Liver (tissue), 3 donors: Measurements from ENCODE around the gene NEK11.

Experiments used
- HNF4A ChIP-seq, 2 donors: conservative IDR thresholded peaks; 2 replicates each; pipeline ENCODE4 v1.6.1; 2016; ENCODE audit warnings: antibody characterized with exemption in 2 of 2, mild to moderate bottlenecking in 2 of 2
- JUND ChIP-seq, 2 donors: IDR thresholded peaks; 2 replicates each; pipeline ENCODE4 v1.6.1; 2016; ENCODE audit warnings: antibody characterized with exemption in 2 of 2
- MAX ChIP-seq: IDR thresholded peaks from 2 replicates; pipeline ENCODE4 v1.6.1; 2016; ENCODE audit warnings: antibody characterized with exemption
- NR2F2 ChIP-seq: IDR thresholded peaks from 2 replicates; pipeline ENCODE4 v1.6.1; 2016; ENCODE audit warnings: antibody characterized with exemption
- RAD21 ChIP-seq, 2 donors: IDR thresholded peaks; 2 replicates each; pipeline ENCODE4 v1.6.1; 2016; ENCODE audit warnings: antibody characterized with exemption in 2 of 2, mild to moderate bottlenecking in 2 of 2
- REST ChIP-seq: IDR thresholded peaks from 2 replicates; pipeline ENCODE4 v1.6.1; 2016; ENCODE audit warnings: antibody characterized with exemption, mild to moderate bottlenecking
- SP1 ChIP-seq: IDR thresholded peaks from 2 replicates; pipeline ENCODE4 v1.6.1; 2018; ENCODE audit warnings: antibody characterized with exemption, mild to moderate bottlenecking
- TAF1 ChIP-seq: conservative IDR thresholded peaks from 2 replicates; pipeline ENCODE4 v1.6.1; 2016; ENCODE audit warnings: antibody characterized with exemption, mild to moderate bottlenecking
- YY1 ChIP-seq: IDR thresholded peaks from 2 replicates; pipeline ENCODE4 v1.6.1; 2016; ENCODE audit warnings: antibody characterized with exemption, mild to moderate bottlenecking
- TF ChIP-seq, protein P1 (sequence below): fragments of 150-350 bp; IDR thresholded peaks from 2 replicates; pipeline ENCODE4 v1.5.1; 2017; ENCODE audit warnings: improper control_type of control experiment, low read depth, low read length; ENCODE audit not compliant: missing input control
- TF ChIP-seq, protein P2 (sequence below): IDR thresholded peaks from 2 replicates; pipeline ENCODE4 v1.6.1; 2016; ENCODE audit warnings: antibody characterized with exemption
- donor health status: healthy.
- donor health status: healthy.

DNA sequence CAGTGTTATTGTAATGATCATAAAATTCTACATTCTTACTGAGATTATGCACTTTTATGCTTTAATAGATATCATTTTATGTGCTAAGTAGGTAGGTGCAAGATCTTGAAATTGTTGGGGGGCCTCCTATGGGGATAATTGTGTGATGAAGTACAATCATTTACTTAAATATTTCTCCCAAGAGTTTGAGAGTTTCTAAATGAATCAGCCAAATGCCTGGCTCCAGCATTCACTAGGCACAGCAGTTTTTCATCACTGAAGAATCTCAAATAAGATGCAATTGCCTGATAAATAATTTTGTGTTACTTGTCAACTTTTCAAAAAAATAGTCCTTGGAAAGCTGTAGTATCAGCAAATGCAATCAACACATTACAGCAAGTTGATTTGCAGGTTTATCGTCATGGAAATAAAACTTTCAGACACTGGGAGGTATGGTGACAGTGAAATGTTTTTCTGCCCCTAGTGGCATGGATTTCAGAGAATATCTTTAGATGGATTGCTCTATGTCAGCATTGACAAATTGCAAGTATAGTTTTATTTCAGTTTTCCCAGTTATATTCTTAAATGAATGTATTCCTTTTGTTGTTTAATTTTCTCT lies 167.1 kb downstream of the NEK11 start:
- no peak for TF ChIP-seq TAF1
- TF ChIP-seq, protein P1, sequence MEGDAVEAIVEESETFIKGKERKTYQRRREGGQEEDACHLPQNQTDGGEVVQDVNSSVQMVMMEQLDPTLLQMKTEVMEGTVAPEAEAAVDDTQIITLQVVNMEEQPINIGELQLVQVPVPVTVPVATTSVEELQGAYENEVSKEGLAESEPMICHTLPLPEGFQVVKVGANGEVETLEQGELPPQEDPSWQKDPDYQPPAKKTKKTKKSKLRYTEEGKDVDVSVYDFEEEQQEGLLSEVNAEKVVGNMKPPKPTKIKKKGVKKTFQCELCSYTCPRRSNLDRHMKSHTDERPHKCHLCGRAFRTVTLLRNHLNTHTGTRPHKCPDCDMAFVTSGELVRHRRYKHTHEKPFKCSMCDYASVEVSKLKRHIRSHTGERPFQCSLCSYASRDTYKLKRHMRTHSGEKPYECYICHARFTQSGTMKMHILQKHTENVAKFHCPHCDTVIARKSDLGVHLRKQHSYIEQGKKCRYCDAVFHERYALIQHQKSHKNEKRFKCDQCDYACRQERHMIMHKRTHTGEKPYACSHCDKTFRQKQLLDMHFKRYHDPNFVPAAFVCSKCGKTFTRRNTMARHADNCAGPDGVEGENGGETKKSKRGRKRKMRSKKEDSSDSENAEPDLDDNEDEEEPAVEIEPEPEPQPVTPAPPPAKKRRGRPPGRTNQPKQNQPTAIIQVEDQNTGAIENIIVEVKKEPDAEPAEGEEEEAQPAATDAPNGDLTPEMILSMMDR: no peak
- no peak for TF ChIP-seq JUND (IDR thresholded peaks at IDR 0.05)
- no peak for TF ChIP-seq RAD21 (IDR thresholded peaks at IDR 0.05)
- TF ChIP-seq SP1: no peak
- no peak for TF ChIP-seq HNF4A (conservative IDR thresholded peaks at IDR 0.05)
- TF ChIP-seq REST: no peak
- no peak for TF ChIP-seq YY1
- no peak for TF ChIP-seq MAX
- TF ChIP-seq, protein P2, sequence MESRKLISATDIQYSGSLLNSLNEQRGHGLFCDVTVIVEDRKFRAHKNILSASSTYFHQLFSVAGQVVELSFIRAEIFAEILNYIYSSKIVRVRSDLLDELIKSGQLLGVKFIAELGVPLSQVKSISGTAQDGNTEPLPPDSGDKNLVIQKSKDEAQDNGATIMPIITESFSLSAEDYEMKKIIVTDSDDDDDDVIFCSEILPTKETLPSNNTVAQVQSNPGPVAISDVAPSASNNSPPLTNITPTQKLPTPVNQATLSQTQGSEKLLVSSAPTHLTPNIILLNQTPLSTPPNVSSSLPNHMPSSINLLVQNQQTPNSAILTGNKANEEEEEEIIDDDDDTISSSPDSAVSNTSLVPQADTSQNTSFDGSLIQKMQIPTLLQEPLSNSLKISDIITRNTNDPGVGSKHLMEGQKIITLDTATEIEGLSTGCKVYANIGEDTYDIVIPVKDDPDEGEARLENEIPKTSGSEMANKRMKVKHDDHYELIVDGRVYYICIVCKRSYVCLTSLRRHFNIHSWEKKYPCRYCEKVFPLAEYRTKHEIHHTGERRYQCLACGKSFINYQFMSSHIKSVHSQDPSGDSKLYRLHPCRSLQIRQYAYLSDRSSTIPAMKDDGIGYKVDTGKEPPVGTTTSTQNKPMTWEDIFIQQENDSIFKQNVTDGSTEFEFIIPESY: no peak
- TF ChIP-seq NR2F2: no peak
